DOHH2 (cell line): ENCODE data around the gene HS3ST4.

Experiments used
- CTCF ChIP-seq: fragments of 200-600 bp; sonication (generic); IDR thresholded peaks from one replicate; pipeline ENCODE4 v1.5.1; 2014; ENCODE audit warnings: antibody characterized with exemption, mild to moderate bottlenecking, low read depth, low read length; ENCODE audit not compliant: poor library complexity, severe bottlenecking
- EZH2phosphoT487 ChIP-seq: fragments of 200-600 bp; sonication (generic); IDR thresholded peaks from 2 replicates; pipeline ENCODE4 v1.6.1; 2017; ENCODE audit warnings: borderline replicate concordance, mild to moderate bottlenecking, antibody characterized with exemption, low read length, moderate library complexity, mixed read lengths

GRCh38 chr16:26051063-26051462 lies 359.3 kb downstream of the HS3ST4 start:
- no peak for TF ChIP-seq CTCF
- no peak for TF ChIP-seq EZH2phosphoT487
